NCI-H82 treated with DMSO at 0.1 percent for 48 hours (cell line): ENCODE data around the gene SLC39A11.
"Not testable (repeated sequence)": the region's sequence is repeated elsewhere in the genome, so short reads cannot be mapped to it uniquely, and the experiment has no call there.

ENCODE experiments used
- DNase-seq: peaks from one replicate; lab custom pipeline; 2025; ENCODE audit not compliant: unreplicated experiment; lab: John Stamatoyannopoulos, UW

SLC39A11 gene

DNA sequence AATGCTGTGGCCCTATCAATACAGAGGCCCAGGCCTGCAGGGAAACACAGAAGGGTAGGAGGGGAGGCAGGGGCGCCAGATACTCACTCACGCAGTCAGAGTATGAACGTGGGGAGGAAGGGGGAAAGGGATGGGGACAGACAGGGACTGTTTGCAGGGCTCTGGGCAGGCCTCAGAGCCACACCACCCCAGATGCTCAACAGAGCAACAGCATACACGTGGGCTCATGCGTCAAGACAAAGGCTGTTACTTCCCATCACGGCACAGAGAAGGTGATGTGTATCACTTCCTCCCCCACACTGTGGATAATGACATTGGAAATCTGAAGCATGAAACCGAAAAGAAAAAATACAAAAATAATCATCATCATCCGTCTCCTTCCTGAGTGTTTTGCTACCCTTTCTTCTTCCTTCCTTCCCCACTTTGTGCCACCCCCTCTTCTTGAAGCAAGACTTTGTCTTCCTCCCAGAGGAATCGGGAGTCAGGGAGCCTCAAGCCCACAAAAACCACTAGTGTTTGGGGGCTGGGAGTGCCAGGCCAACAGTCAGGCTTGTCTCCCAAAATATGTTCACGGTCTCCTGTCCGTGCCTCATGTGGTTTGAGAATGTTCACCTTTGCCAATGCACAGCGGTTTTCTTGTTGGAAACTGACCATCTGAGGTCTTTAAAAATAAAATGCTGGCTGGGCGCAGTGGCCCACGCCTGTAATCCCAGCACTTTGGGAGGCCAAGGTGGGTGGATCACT, 20.1 kb downstream of the SLC39A11 start:
- no peak for DNase-seq

GRCh38 chr17:73071066-73071999, 21.2 kb downstream of the SLC39A11 start:
- no peak for DNase-seq

- DNase-seq: no peak
Observed at GRCh38 chr17:73069841-73070240, 22.6 kb downstream of the SLC39A11 start.

- no peak for DNase-seq
Observed at GRCh38 chr17:73069164-73069770, 23.2 kb downstream of the SLC39A11 start.

GRCh38 chr17:73068322-73069153, 23.9 kb downstream of the SLC39A11 start:
- no peak for DNase-seq

DNA sequence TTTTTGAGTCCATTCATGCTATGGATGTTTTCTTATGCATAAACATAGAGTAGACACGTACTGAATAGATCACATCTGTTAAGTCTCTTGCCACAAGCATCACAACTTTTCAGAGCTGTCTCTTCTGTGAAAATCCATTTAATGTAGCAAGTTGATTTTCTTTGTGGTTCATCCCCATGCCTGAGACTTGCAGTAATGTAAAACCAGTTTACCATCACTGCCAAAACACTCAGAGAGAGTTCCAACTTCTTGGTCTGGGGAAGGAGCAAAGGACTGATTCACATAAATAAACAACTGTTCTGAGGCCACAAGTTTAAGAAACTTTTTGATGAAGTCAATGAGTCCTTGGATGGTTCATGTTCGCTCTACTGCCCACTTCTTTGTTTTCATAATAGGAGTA, 24.8 kb downstream of the SLC39A11 start:
- DNase-seq: not testable (repeated sequence)

- DNase-seq: no peak
Observed at GRCh38 chr17:73067075-73067474, 25.4 kb downstream of the SLC39A11 start.

GRCh38 chr17:73066148-73066884, 26.2 kb downstream of the SLC39A11 start:
- DNase-seq: no peak

GRCh38 chr17:73065376-73065775, 27.1 kb downstream of the SLC39A11 start:
- no peak for DNase-seq

DNA sequence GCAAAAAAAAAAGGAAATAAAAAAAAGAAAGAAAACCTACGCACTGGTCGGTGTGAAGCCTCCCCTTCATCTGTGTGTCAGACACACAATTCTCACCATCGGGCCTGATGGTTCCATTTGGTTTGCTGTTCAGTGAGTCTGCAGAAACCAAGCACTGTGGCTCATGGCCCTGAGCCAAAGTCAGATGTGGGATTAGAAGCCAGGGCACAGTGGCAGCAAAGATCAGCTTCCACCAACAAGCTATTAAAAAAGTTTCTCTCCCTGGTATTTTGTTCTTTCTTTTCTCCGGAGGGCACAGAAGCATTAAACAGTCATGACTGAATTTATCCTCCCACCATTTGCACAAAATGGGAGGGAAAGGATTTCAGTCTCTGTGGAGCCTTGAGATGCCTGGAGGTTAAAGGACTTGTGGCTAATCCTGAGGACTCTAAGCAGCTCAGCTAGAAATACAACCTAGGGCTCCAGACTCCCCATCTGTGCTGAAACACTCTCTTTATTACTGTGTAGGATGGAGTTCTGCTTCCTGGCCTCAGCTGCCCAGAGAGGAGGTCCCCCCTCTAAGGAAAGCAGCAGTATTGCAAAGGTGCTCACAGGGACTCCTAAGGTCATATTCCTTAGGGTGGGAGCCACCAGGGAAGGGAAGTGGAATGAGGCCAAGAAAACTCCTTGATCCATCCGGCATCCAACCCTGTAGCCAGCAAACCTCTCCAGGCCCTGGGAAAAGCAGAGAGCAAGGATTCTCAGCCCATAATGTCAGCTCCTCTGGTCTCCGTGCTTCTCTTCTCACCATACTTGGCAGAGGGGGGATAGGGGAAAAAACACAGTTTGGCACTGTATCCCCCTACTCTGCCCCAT, 28.2 kb downstream of the SLC39A11 start:
- DNase-seq: peak; percentile 99

DNA sequence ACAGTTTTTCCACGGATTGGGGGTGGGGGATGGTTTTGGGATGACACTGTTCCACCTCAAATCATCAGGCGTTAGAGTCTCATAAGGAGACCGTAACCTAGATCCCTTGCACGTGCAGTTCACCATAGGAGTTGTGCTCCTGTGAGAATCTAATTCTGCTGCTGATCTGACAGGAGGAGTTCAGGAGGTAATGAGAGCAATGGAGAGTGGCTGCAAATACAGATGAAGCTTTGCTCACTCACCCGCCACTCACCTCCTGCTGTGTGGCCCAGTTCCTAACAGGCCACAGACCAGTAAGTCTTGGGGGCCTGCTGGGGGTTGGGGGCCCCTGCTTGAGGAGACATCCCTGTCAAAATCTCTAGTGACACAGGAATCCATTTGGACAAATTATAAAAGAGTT, 29.8 kb downstream of the SLC39A11 start:
- DNase-seq: no peak

GRCh38 chr17:73061161-73061560, 31.3 kb downstream of the SLC39A11 start:
- no peak for DNase-seq

- no peak for DNase-seq
Observed at GRCh38 chr17:73060721-73061120, 31.8 kb downstream of the SLC39A11 start.

DNA sequence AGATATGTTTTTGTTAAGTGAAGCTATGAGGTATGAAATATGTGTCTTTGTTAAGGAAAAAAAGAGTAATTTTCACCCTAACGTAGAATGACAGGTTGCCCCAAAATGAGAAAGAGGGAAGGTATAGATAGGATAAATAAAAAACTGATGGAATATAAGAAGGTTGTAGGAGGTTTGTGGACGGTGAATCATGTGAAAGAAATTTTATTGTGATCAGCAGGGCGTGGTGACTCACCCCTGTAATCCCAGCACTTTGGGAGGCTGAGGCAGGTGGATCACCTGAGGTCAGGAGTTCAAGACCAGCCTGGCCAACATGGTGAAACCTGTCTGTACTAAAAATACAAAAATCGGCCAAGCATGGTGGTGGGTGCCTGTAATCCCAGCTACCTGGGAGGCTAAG, 32.8 kb downstream of the SLC39A11 start:
- not testable (repeated sequence) for DNase-seq

DNA sequence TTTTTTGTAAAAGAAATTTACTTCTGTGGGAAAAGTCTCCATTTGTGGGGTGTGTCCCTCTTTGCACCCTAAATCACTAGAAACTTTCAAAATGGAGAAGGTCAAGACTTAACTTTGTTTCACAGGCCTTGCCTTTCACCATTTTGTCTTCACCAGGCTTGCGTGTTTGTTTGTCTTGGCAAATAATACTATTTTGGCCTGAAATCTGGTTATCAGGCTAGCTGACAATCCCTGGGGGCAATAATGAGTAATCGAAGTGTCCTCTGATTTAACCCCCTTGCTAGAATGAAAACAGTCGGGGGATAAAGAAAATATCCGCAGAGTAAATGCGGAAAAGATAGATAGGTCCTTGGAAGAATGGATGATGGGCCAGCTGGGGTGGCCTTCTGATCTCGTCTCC, 34.5 kb downstream of the SLC39A11 start:
- peak; percentile 77 for DNase-seq

DNA sequence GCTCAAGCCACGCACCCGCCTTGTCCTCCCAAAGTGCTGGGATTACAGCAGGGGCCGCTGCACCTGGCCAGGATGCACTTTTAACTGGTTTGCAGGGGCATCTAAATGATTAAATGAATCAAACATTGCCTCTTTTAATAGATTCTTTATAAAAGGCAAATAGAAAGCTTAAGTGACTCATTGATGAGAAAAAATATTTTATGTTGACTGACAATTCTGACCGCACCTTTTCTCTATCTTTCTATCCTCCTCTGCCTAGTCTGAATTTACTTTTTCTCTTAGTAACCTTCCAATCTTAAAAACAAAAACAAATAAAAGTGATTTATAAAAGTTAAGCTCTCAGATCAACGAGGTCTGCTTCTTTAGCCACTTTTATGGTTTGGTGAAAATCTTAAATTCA, 35.3 kb downstream of the SLC39A11 start:
- no peak for DNase-seq

DNA sequence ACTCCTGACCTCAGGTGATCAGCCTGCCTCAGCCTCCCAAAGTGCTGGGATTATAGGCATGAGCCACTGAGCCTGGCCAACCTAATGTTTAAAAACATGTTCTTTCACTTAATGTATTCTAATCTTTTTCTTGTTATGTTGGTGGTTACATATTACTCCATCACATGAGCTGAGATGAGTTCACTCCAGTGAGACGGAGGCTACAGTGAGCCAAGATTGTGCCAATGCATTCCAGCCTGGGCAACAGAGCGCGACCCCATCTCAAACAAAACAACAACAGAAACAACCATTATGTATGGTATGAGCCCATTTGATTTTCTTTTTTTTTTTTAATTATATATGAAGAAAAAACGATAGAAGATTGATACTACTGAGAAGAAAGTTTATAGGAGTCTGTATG, 39.6 kb downstream of the SLC39A11 start:
- DNase-seq: no peak

GRCh38 chr17:73050797-73051196, 41.7 kb downstream of the SLC39A11 start:
- DNase-seq: no peak

DNA sequence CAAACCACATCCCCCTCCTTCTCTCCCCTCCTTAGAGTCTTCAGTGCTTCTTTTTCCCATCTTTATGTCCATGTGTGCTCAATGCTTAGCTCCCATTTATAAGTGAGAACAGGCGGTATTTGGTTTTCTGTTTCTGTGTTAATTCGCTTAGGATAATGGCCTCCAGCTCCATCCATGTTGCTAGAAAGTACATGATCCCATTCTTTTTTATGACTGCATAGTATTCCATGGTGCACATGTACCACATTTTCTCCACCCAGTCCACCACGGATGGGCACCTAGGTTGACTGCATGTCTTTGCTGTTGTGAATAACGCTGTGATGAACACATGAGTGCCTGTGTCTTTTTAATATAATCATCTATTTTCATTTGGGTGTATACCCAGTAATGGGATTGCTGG, 44.3 kb downstream of the SLC39A11 start:
- DNase-seq: no peak
